Stomach smooth muscle (tissue), 2 donors: Measurements from ENCODE around the gene PSTPIP1.

Source experiments
- H3K27ac ChIP-seq: one replicate; pipeline ENCODE4 v1.7.0; 2013; ENCODE audit warnings: mild to moderate bottlenecking, low read length, inconsistent platforms
- H3K27me3 ChIP-seq, 2 donors: one replicate each; pipeline ENCODE4 v1.7.0; 2013; ENCODE audit warnings: low read length in 2 of 2; ENCODE audit not compliant: insufficient read depth in 2 of 2, control insufficient read depth in 1 of 2
- H3K36me3 ChIP-seq, 2 donors: one replicate each; pipeline ENCODE4 v1.7.0; 2013; ENCODE audit warnings: low read length in 2 of 2; ENCODE audit not compliant: control insufficient read depth in 2 of 2, insufficient read depth in 2 of 2
- H3K4me1 ChIP-seq: one replicate; pipeline ENCODE4 v1.7.0; 2013; ENCODE audit warnings: low read length; ENCODE audit not compliant: control insufficient read depth, insufficient read depth
- H3K4me3 ChIP-seq, 2 donors: one replicate each; pipeline ENCODE4 v1.7.0; 2013; ENCODE audit warnings: low read length in 2 of 2
- H3K9ac ChIP-seq, 2 donors: one replicate each; pipeline ENCODE4 v1.7.0; 2013; ENCODE audit warnings: low read length in 2 of 2, mild to moderate bottlenecking in 1 of 2
- H3K9me3 ChIP-seq, 2 donors: one replicate each; pipeline ENCODE4 v1.7.0; 2013; ENCODE audit warnings: low read length in 2 of 2; ENCODE audit not compliant: control insufficient read depth in 2 of 2
- donor health status: healthy.
- donor health status: Pancreatic carcinoma.

The PSTPIP1 gene

DNA sequence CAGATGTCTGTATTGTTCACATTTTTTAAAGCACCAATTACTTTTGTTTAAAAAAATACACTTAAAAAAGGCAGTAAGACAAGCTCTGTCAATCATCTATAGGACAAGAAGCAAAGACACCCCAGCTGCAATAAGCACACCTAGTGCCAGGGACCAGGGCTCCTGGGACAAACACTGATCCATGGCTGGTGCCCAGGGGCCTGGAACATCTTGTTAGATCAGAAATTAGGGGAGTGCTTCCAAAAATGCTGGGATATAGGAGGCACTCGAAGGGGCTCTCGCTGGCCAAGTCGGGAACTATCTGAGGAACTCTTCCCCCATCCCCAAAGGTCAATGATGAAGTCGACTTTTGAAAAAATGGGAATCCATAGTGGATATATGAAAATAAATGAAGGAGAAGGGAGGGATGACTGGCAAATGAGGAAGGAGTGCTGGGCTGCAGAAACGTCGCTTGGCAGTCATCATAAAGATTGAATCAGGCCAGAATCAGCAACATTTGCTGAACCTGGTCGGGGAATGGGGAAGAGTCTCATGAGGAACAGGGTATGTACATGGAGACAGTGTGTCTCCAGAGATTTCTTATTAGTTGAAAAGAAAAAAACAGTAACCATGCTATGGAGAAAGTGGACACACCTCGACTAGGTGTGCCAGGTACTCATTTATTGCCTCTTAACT lies 47.5 kb downstream of the PSTPIP1 start:
- Histone ChIP-seq H3K4me1 (peaks cover 2% of the 10 kb centered on the region), H3K27ac (no peak overlapping the region), H3K4me3 (no peak overlapping the region), H3K27me3 (no peaks in the 10 kb centered on the region), H3K36me3 (peaks cover 26 to 33% of the 10 kb centered on the region in 2 donors), H3K9me3 (no peaks in the 10 kb centered on the region), H3K9ac (no peak overlapping the region)

DNA sequence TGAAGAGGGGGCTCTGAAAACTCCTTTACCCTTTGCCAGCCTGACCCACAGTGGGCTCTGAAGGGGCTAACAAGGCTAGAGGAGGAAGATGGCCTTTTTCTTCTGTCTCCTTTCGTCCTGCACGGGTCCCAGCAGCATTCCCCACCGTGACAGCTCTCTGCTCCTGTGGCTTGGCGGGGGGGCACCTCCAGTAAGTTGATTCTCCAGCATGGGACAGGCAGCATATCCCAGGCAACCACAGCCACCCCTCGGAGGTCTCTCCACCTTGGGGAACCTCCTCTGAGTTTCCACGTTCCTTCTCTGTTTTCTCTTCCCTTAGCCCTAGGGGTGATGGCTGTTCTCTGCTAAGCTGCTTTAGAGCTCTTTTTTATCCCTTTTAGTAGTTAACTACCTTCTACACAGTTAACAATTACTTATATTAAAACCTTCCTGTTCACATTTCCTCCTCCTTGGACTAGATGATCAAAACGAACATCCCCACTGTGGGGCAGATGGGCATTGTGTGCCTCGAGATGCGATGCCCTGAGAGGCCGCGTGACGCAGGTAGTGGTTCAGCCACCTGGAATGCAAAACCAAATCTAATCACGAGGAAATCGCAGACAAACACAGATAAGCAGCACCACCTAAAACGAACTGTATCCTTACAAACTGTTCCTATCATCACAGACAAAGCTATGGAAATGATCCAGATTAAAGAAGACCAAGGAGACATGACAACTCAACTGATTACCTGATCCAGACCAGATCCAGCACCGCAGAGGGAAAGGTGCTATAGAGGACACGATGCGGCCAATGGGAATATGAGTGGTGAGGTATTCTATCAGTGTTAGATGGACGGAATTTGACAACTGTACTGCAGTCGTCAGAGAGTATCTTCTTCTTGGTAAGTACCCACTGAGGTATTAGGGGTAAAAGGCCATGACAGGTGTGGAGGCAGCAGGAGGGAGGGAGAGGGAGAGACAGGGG lies 48.3 kb downstream of the PSTPIP1 start:
- Histone ChIP-seq H3K27me3 (no peaks in the 10 kb centered on the region), H3K4me3 (no peak overlapping the region), H3K9me3 (no peaks in the 10 kb centered on the region), H3K36me3 (peaks cover 26 to 33% of the 10 kb centered on the region in 2 donors), H3K4me1 (peaks cover 2% of the 10 kb centered on the region), H3K9ac (no peak overlapping the region), H3K27ac (no peak overlapping the region)

DNA sequence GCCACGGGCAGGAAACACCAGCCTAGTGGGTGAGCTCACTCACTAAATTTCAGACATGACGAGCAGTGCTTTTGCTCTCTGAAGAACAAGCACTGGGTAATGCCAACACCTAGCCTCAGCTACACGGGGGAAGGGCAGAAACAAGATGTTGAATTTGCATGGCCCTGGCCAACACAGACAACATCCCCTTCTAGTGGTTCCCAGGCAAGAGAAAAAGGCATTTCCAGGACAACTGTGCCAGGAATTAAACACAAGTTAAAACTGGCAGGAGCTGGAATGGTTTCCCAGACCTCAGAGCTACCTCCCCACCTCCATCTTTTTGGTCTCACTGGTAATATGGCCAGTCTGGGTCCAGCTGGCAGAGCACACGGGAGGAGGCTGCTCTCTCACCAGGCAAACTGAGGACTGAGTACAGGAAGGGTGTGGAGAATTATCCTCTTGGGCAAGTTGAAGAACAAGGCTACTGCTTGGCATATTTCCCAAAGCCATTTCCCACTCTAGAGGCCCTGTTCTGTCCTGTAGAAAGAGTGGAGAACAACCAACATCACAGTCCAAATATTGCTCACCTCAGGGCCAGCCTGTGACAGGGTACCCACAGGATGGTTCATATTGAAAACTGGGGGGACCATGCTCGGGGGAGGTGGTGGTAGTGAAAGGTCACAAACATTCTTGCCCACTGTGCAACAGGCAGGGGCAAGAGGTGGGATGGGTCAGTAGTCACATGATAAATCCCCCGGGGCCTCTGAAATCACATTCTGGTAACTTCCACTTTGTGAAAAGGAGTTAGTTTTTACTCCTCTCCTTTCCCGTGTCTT lies 49.5 kb downstream of the PSTPIP1 start:
- no peak overlapping the region for H3K9ac ChIP-seq
- H3K27me3 ChIP-seq, result no peaks in the 10 kb centered on the region
- H3K9me3 ChIP-seq, result no peaks in the 10 kb centered on the region
- H3K4me1 ChIP-seq, result peaks cover 2% of the 10 kb centered on the region
- H3K4me3 ChIP-seq, result no peak overlapping the region
- peaks cover 26 to 31% of the 10 kb centered on the region in 2 donors for H3K36me3 ChIP-seq
- peak overlapping the region; percentile 49 for H3K27ac ChIP-seq

DNA sequence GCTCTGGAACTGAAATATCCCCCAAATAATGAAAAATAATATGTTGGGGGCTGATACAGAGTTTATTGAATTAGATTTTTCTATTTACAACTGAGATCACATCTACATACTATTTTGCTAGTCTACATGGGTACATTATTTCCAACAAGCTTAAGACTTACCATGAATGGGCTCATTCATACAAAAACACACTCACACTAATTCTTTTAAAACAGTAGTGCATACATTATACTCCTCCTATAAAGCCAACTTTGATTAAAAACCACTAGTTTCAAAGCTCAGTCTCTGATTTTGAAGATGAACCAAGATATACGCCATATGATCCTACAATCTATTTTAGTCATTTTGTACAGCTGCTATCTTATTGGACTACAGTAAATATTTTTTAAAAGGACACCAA lies 51.1 kb downstream of the PSTPIP1 start:
- no peak overlapping the region for H3K4me3 ChIP-seq

DNA sequence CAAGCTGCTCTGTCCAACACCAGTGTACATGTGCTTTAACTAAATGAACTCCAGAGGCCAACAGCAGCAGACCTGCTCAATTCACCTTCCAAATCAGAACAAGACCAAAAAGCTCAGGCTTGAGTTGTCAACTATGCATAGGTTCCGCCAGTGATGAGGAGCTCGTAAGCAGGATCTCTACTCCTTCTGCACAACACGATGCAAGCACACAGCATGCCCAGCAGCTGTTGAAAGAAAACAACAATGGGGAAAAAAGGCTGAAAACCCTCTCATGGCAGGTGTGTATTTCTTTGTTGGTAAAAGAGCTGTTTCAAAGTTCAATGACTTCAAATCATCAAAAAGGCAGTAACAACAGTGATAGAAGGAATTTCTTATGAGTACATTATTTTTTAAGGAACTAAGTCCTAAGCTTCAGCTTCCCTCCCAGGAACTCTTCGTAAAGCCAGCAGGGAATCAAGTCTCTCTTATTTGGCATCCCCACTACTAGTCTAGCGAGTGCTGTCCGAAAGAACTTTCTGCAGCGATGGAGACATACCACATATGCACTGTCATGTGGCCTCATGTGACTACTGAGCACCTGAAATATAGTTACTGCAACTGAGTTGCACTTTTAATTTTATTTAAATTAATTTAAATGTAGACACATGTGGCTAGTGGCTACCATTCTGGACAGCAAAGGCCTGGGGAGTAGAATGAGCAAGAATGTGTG lies 51.9 kb downstream of the PSTPIP1 start:
- H3K36me3 ChIP-seq, result peaks cover 26 to 34% of the 10 kb centered on the region in 2 donors
- no peak overlapping the region for H3K9ac ChIP-seq
- H3K4me1 ChIP-seq, result peaks cover 2% of the 10 kb centered on the region
- H3K9me3 ChIP-seq, result no peaks in the 10 kb centered on the region
- H3K27me3 ChIP-seq, result no peaks in the 10 kb centered on the region
- no peak overlapping the region for H3K4me3 ChIP-seq
- H3K27ac ChIP-seq, result no peak overlapping the region

More for the DNA sequence above, 51.1 kb downstream of the PSTPIP1 start:
- Histone ChIP-seq H3K9ac (no peak overlapping the region), H3K36me3 (peaks cover 26 to 34% of the 10 kb centered on the region in 2 donors), H3K4me1 (peaks cover 2% of the 10 kb centered on the region), H3K27ac (no peak overlapping the region), H3K27me3 (no peaks in the 10 kb centered on the region), H3K9me3 (no peaks in the 10 kb centered on the region)

DNA sequence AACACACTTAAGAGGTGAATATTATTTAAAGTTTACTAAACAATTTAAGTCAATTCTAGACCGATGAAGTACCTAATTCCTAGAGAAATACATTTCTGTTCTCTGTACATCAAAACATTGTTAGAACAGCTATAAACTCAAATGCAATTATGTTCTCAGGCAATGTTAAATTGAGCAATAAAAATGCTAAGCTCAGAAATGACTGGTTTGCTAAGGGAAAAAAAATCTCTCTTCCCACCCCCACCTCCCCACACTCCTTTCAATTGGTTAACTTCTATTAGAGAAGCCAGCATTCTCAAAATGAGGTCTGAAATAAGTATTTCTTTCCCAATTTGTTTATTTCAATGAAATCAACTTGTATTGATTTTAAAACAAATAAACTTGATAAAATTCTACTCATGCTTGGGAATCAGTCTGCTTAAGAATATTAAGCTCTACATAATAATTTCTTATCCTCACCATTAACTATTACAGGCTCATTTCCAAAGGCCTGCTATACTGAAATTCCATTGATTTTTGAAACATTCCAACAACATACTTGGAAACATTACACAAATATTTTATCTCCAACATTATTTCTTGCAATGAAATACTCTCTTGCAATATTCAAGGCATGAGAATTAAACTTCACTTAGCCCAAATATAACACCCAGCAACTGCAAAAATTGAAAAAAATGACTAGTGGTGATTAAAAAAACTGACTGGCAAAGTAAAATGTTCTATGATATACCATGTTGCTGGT lies 53.4 kb downstream of the PSTPIP1 start:
- no peak overlapping the region for H3K9ac ChIP-seq
- no peak overlapping the region for H3K27ac ChIP-seq

GRCh38 chr15:77052556-77052955 lies 57.6 kb downstream of the PSTPIP1 start:
- no peaks in the 10 kb centered on the region for H3K9me3 ChIP-seq
- no peaks in the 10 kb centered on the region for H3K27me3 ChIP-seq
- no peak overlapping the region for H3K4me3 ChIP-seq
- no peaks in the 10 kb centered on the region for H3K4me1 ChIP-seq
- H3K27ac ChIP-seq, result no peak overlapping the region
- no peak overlapping the region for H3K9ac ChIP-seq
- H3K36me3 ChIP-seq, result peaks cover 5 to 16% of the 10 kb centered on the region in 2 donors

More for the DNA sequence above, 53.4 kb downstream of the PSTPIP1 start:
- peaks cover 23 to 36% of the 10 kb centered on the region in 2 donors for H3K36me3 ChIP-seq
- H3K4me1 ChIP-seq, result peaks cover 2% of the 10 kb centered on the region
- no peaks in the 10 kb centered on the region for H3K27me3 ChIP-seq
- no peaks in the 10 kb centered on the region for H3K9me3 ChIP-seq
- no peak overlapping the region for H3K4me3 ChIP-seq

DNA sequence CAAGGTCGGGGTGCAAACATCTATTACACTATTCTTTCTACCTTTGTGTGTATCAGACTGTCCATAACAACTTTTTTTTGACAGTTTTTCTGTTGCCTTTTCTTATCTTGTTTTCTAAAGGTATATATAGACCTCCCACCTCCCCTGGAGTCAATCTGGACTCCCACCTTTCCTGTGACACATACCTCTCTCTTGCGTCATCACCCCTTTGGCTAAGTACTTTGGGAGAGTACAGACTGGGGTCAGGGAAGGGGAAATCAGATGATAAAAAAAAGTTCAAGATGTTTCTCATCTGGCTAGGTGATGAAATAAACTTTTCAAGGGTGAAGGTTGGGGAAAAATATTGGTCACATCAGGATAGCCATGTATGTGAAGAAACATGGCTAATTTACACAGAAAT lies 58.8 kb downstream of the PSTPIP1 start:
- Histone ChIP-seq H3K9me3 (no peaks in the 10 kb centered on the region), H3K9ac (no peak overlapping the region), H3K4me3 (no peak overlapping the region), H3K36me3 (peaks cover 5 to 16% of the 10 kb centered on the region in 2 donors), H3K27me3 (no peaks in the 10 kb centered on the region), H3K4me1 (no peaks in the 10 kb centered on the region), H3K27ac (no peak overlapping the region)

DNA sequence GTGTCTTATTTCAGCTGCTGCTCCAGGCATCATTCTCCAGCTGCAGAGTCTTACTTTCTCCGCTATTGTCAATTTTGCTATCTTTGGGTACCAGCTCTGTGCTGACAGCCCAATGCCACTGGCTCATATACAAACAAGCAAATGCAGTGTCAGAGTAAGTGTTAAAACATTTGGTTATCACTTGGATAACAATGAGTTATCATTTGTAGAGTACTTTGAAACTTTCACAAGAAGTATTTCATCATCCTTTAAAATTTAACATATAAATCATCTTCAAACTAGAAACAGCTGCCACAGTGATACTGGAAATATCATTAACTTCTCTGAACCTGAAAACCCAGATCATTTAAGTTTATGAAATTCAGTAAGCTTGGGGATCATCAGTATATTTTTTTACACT lies 62.1 kb downstream of the PSTPIP1 start:
- Histone ChIP-seq H3K4me3 (no peak overlapping the region), H3K36me3 (peaks cover 5 to 7% of the 10 kb centered on the region in 2 donors), H3K4me1 (peaks cover 9% of the 10 kb centered on the region), H3K9me3 (no peaks in the 10 kb centered on the region), H3K27me3 (no peaks in the 10 kb centered on the region), H3K9ac (no peak overlapping the region), H3K27ac (no peak overlapping the region)
